RWPE2 (cell line): ENCODE data around the gene RAB28.
A peak's percentile ranks its signal among the peaks of the same experiment; 100 is the strongest.

Experiments
- ATAC-seq: fragments of 200-7000 bp; cut with Tn5 transposase; 3 replicates; pipeline ENCODE4 v1.9.1; 2021; ENCODE audit warnings: low read depth
- DNase-seq: peaks from one replicate; pipeline ENCODE4 v3.0.0-alpha.2; 2020; ENCODE audit warnings: low spot score
- H3K27ac ChIP-seq: fragments of 450-650 bp; 2 replicates; pipeline ENCODE4 v1.5.1; 2017; ENCODE audit warnings: mild to moderate bottlenecking; ENCODE audit not compliant: poor library complexity, severe bottlenecking
- H3K27me3 ChIP-seq: fragments of 250-450 bp; sonication (Bioruptor Pico); 2 replicates; pipeline ENCODE4 v1.5.1; 2021; ENCODE audit warnings: mild to moderate bottlenecking, moderate library complexity; ENCODE audit not compliant: insufficient read depth, poor library complexity, severe bottlenecking
- H3K36me3 ChIP-seq: fragments of 250-450 bp; sonication (Bioruptor Pico); 2 replicates; pipeline ENCODE4 v1.5.1; 2020; ENCODE audit warnings: low read depth, mild to moderate bottlenecking, moderate library complexity
- H3K4me1 ChIP-seq: fragments of 250-450 bp; sonication (Bioruptor Pico); 2 replicates; pipeline ENCODE4 v1.5.1; 2021; ENCODE audit warnings: mild to moderate bottlenecking, moderate library complexity; ENCODE audit not compliant: insufficient read depth, poor library complexity, severe bottlenecking
- H3K4me3 ChIP-seq: fragments of 250-450 bp; sonication (Bioruptor Pico); 2 replicates; pipeline ENCODE4 v1.5.1; 2021; ENCODE audit warnings: mild to moderate bottlenecking, moderate library complexity; ENCODE audit not compliant: severe bottlenecking
- H3K9me3 ChIP-seq: fragments of 250-450 bp; sonication (Bioruptor Pico); 2 replicates; pipeline ENCODE4 v1.5.1; 2021; ENCODE audit warnings: mild to moderate bottlenecking, moderate library complexity; ENCODE audit not compliant: severe bottlenecking
- CTCF ChIP-seq: fragments of 450-650 bp; IDR thresholded peaks from one replicate; pipeline ENCODE4 v1.5.1; 2017; ENCODE audit warnings: mild to moderate bottlenecking, moderate library complexity; ENCODE audit not compliant: poor library complexity, severe bottlenecking

RAB28 gene

GRCh38 chr4:13349096-13349495 is 135.0 kb downstream of the RAB28 start:
- DNase-seq, result no peak
- H3K4me3 ChIP-seq, result no peak overlapping the region
- H3K27ac ChIP-seq, result no peak overlapping the region
- peak; percentile 40; the same call in 1 of the 3 replicates for ATAC-seq
- TF ChIP-seq CTCF, result no peak
- H3K9me3 ChIP-seq, result no peaks in the 10 kb centered on the region
- no peaks in the 10 kb centered on the region for H3K27me3 ChIP-seq
- H3K36me3 ChIP-seq, result no peaks in the 10 kb centered on the region
- no peaks in the 10 kb centered on the region for H3K4me1 ChIP-seq

GRCh38 chr4:13348216-13348615 is 135.9 kb downstream of the RAB28 start:
- ATAC-seq, result no peak
- H3K27ac ChIP-seq, result no peak overlapping the region

GRCh38 chr4:13347517-13348125 is 136.5 kb downstream of the RAB28 start:
- Histone ChIP-seq H3K4me1 (no peaks in the 10 kb centered on the region), H3K27ac (no peak overlapping the region), H3K36me3 (no peaks in the 10 kb centered on the region), H3K9me3 (no peaks in the 10 kb centered on the region), H3K4me3 (no peak overlapping the region), H3K27me3 (no peaks in the 10 kb centered on the region)
- ATAC-seq (no peak), DNase-seq (no peak)
- TF ChIP-seq CTCF, result no peak

More at GRCh38 chr4:13348216-13348615, 135.9 kb downstream of the RAB28 start:
- no peaks in the 10 kb centered on the region for H3K9me3 ChIP-seq
- no peaks in the 10 kb centered on the region for H3K36me3 ChIP-seq
- H3K4me3 ChIP-seq, result no peak overlapping the region
- H3K4me1 ChIP-seq, result no peaks in the 10 kb centered on the region
- TF ChIP-seq CTCF, result no peak
- DNase-seq, result no peak
- H3K27me3 ChIP-seq, result no peaks in the 10 kb centered on the region

GRCh38 chr4:13344216-13344615 is 139.9 kb downstream of the RAB28 start:
- no peaks in the 10 kb centered on the region for H3K9me3 ChIP-seq
- H3K4me3 ChIP-seq, result no peak overlapping the region
- no peaks in the 10 kb centered on the region for H3K27me3 ChIP-seq
- H3K4me1 ChIP-seq, result no peaks in the 10 kb centered on the region
- no peak overlapping the region for H3K27ac ChIP-seq
- ATAC-seq (no peak), DNase-seq (no peak)
- no peaks in the 10 kb centered on the region for H3K36me3 ChIP-seq
- TF ChIP-seq CTCF, result no peak

GRCh38 chr4:13340672-13341071 is 143.5 kb downstream of the RAB28 start:
- no peaks in the 10 kb centered on the region for H3K4me1 ChIP-seq
- no peaks in the 10 kb centered on the region for H3K9me3 ChIP-seq
- H3K27ac ChIP-seq, result no peak overlapping the region
- no peaks in the 10 kb centered on the region for H3K27me3 ChIP-seq
- H3K4me3 ChIP-seq, result no peak overlapping the region
- TF ChIP-seq CTCF, result no peak
- ATAC-seq, result no peak
- DNase-seq, result no peak
- no peaks in the 10 kb centered on the region for H3K36me3 ChIP-seq
